Activated CD4-positive, alpha-beta memory T cell treated with anti-CD3 and anti-CD28 coated beads for 36 hours (primary cell): ENCODE measurements around the gene MPZL3. TPM values are rescaled to one million over a fixed set of nuclear protein-coding genes. Genes with fewer than 3 reads are reported as not detected.

Experiments used
- CTCF ChIA-PET: fragments of 350-600 bp; sonication (Branson Sonifier 250); formaldehyde crosslinking; loops from one replicate; lab custom pipeline; 2021; ENCODE audit warnings: antibody characterized with exemption, inconsistent platforms; lab: Charles Lee
- POLR2A ChIA-PET: fragments of 350-600 bp; sonication (Branson Sonifier 250); formaldehyde crosslinking; loops from one replicate; lab custom pipeline; 2021; ENCODE audit warnings: antibody characterized with exemption; lab: Charles Lee
- DNase-seq: peaks from one replicate; pipeline ENCODE4 v3.0.0-alpha.2; 2020
- H3K27ac Mint-ChIP-seq: one replicate; pipeline ENCODE4 v1.8.0; 2021; ENCODE audit warnings: mixed read lengths
- H3K27me3 Mint-ChIP-seq: one replicate; pipeline ENCODE4 v1.8.0; 2021; ENCODE audit warnings: mixed read lengths
- H3K36me3 Mint-ChIP-seq: one replicate; pipeline ENCODE4 v1.8.0; 2021; ENCODE audit warnings: mixed read lengths
- H3K4me1 Mint-ChIP-seq: one replicate; pipeline ENCODE4 v1.8.0; 2021; ENCODE audit warnings: low read depth, mixed read lengths
- H3K4me3 Mint-ChIP-seq: one replicate; pipeline ENCODE4 v1.8.0; 2021; ENCODE audit warnings: mild to moderate bottlenecking, mixed read lengths
- H3K9me3 Mint-ChIP-seq: one replicate; pipeline ENCODE4 v1.8.0; 2021; ENCODE audit warnings: mixed read lengths
- intact Hi-C: fragments of 100-400 bp; cut with micrococcal nuclease; formaldehyde crosslinking; loops from one replicate; pipeline ENCODE4 v1.15.1; 2023
- total RNA-seq, 2 experiments: library from RNA; stranded (reverse); gene quantifications; one replicate each; pipeline ENCODE4 v1.2.3, GENCODE V29; 2021

The MPZL3 gene
- total RNA-seq, 2 experiments from 2014 or later, result 47.3 to 49.0 TPM

- H3K27ac Mint-ChIP-seq, result no peak overlapping the region
- H3K4me1 Mint-ChIP-seq, result peaks cover 34% of the 10 kb centered on the region
- no peak for DNase-seq
- POLR2A ChIA-PET, result interaction anchor here (1.0 kb wide), 2 partner anchors 13 to 66 kb away, joined by 3 to 5 read pairs; partner anchors contain the start of gene MPZL3
- H3K36me3 Mint-ChIP-seq, result peaks cover 13% of the 10 kb centered on the region
- CTCF ChIA-PET, result interaction anchor here (0.6 to 1.8 kb wide), 8 partner anchors 11 to 94 kb away, joined by 3 to 7 read pairs (median 4); partner anchors contain the start of gene MPZL3
- H3K9me3 Mint-ChIP-seq, result no peaks in the 10 kb centered on the region
- H3K27me3 Mint-ChIP-seq, result no peaks in the 10 kb centered on the region
- intact Hi-C loops, result no loop called here
- peak overlapping the region; percentile 72 for H3K4me3 Mint-ChIP-seq
These were observed 12.7 kb upstream of the MPZL3 start for GRCh38 chr11:118264569-118265465.

GRCh38 chr11:118263695-118264568 is 11.8 kb upstream of the MPZL3 start, which contains the start of gene MPZL2:
MPZL2 (minus strand) TSS chr11:118264297; CDS start chr11:118264153, 144 bp downstream.
- intact Hi-C loops, result no loop called here
- ChIA-PET POLR2A (interaction anchor here (1.0 kb wide), 2 partner anchors 12 to 65 kb away, joined by 3 to 5 read pairs; partner anchors contain the start of gene MPZL3), CTCF (interaction anchor here (0.6 to 1.8 kb wide), 8 partner anchors 12 to 93 kb away, joined by 3 to 7 read pairs (median 4); partner anchors contain the start of gene MPZL3)
- Mint-ChIP-seq H3K27ac (peak within 1 kb of the TSS; percentile 31), H3K27me3 (no peaks in the 10 kb centered on the region), H3K36me3 (peaks cover 17% of the 10 kb centered on the region), H3K4me1 (peaks cover 34% of the 10 kb centered on the region), H3K9me3 (no peaks in the 10 kb centered on the region), H3K4me3 (peak within 1 kb of the TSS; percentile 72)
- peak; percentile 54 for DNase-seq

- POLR2A ChIA-PET, result no interaction called here
- Mint-ChIP-seq H3K9me3 (no peaks in the 10 kb centered on the region), H3K4me1 (peaks cover 34% of the 10 kb centered on the region), H3K4me3 (peak overlapping the region; percentile 72), H3K27ac (no peak overlapping the region), H3K27me3 (no peaks in the 10 kb centered on the region), H3K36me3 (peaks cover 23% of the 10 kb centered on the region)
- intact Hi-C loops, result no loop called here
- no peak for DNase-seq
- CTCF ChIA-PET, result interaction anchor here (1.0 to 4.7 kb wide), 5 partner anchors 14 to 92 kb away, joined by 3 to 27 read pairs (median 7); no protein-coding TSS in a partner anchor
These were observed 10.9 kb upstream of the MPZL3 start for GRCh38 chr11:118263112-118263511.

GRCh38 chr11:118260353-118260752 is 8.2 kb upstream of the MPZL3 start:
- intact Hi-C loops, result no loop called here
- Mint-ChIP-seq H3K4me1 (peaks cover 34% of the 10 kb centered on the region), H3K4me3 (no peak overlapping the region), H3K27ac (no peak overlapping the region), H3K9me3 (no peaks in the 10 kb centered on the region), H3K27me3 (no peaks in the 10 kb centered on the region), H3K36me3 (peaks cover 24% of the 10 kb centered on the region)
- DNase-seq, result no peak
- POLR2A ChIA-PET, result interaction anchor here (0.7 to 1.0 kb wide), 2 partner anchors 48 to 49 kb away, joined by 3 to 5 read pairs; no protein-coding TSS in a partner anchor
- CTCF ChIA-PET, result interaction anchor here (1.3 to 4.7 kb wide), 6 partner anchors 19 to 92 kb away, joined by 3 to 27 read pairs (median 4); no protein-coding TSS in a partner anchor

- ChIA-PET CTCF (interaction anchor here (0.7 to 4.7 kb wide), 12 partner anchors 9 to 138 kb away, joined by 3 to 27 read pairs (median 3); no protein-coding TSS in a partner anchor), POLR2A (no interaction called here)
- Mint-ChIP-seq H3K4me3 (no peak overlapping the region), H3K27me3 (no peaks in the 10 kb centered on the region), H3K36me3 (peaks cover 29% of the 10 kb centered on the region), H3K27ac (no peak overlapping the region), H3K9me3 (no peaks in the 10 kb centered on the region), H3K4me1 (peaks cover 28% of the 10 kb centered on the region)
- intact Hi-C loops, result no loop called here
- no peak for DNase-seq
These were observed 7.0 kb upstream of the MPZL3 start for GRCh38 chr11:118259138-118259537.

- H3K4me1 Mint-ChIP-seq, result peaks cover 22% of the 10 kb centered on the region
- POLR2A ChIA-PET, result no interaction called here
- DNase-seq, result no peak
These were observed 6.2 kb upstream of the MPZL3 start for GRCh38 chr11:118258410-118258809.

GRCh38 chr11:118252688-118253087 is 523 bp upstream of the MPZL3 start:
- H3K4me1 Mint-ChIP-seq, result peaks cover 30% of the 10 kb centered on the region
- intact Hi-C loops, result loop anchor here (1.0 to 2.0 kb wide), 2 partner anchors 28 to 35 kb away; no protein-coding TSS in a partner anchor
- no peaks in the 10 kb centered on the region for H3K9me3 Mint-ChIP-seq
- CTCF ChIA-PET, result interaction anchor here (0.8 to 4.9 kb wide), 7 partner anchors 12 to 54 kb away, joined by 3 to 23 read pairs (median 5); partner anchors contain the start of genes JAML and MPZL2
- H3K4me3 Mint-ChIP-seq, result peak overlapping the region; percentile 99
- DNase-seq, result no peak
- H3K36me3 Mint-ChIP-seq, result peaks cover 16% of the 10 kb centered on the region
- H3K27ac Mint-ChIP-seq, result peak overlapping the region; percentile 97
- POLR2A ChIA-PET, result interaction anchor here (1.0 to 2.8 kb wide), 9 partner anchors 11 to 90 kb away, joined by 4 to 31 read pairs (median 5); partner anchors contain the start of genes CD3D, JAML and MPZL2
- no peaks in the 10 kb centered on the region for H3K27me3 Mint-ChIP-seq

More at GRCh38 chr11:118258410-118258809, 6.2 kb upstream of the MPZL3 start:
- no peaks in the 10 kb centered on the region for H3K9me3 Mint-ChIP-seq
- CTCF ChIA-PET, result interaction anchor here (1.0 to 4.7 kb wide), 7 partner anchors 9 to 106 kb away, joined by 3 to 27 read pairs (median 4); no protein-coding TSS in a partner anchor
- no peak overlapping the region for H3K27ac Mint-ChIP-seq
- intact Hi-C loops, result no loop called here
- no peaks in the 10 kb centered on the region for H3K27me3 Mint-ChIP-seq
- H3K36me3 Mint-ChIP-seq, result peaks cover 29% of the 10 kb centered on the region
- no peak overlapping the region for H3K4me3 Mint-ChIP-seq

GRCh38 chr11:118247041-118247440 is 5.1 kb downstream of the MPZL3 start:
- POLR2A ChIA-PET, result interaction anchor here (0.5 to 2.8 kb wide), 13 partner anchors 10 to 265 kb away, joined by 3 to 13 read pairs (median 3); partner anchors contain the start of genes CD3D and JAML
- H3K36me3 Mint-ChIP-seq, result peaks cover 35% of the 10 kb centered on the region
- intact Hi-C loops, result loop anchor here (1.0 to 10.0 kb wide), 2 partner anchors 46 to 242 kb away; no protein-coding TSS in a partner anchor

GRCh38 chr11:118245936-118246562 is 6.1 kb downstream of the MPZL3 start:
- Mint-ChIP-seq H3K27me3 (no peaks in the 10 kb centered on the region), H3K36me3 (peaks cover 37% of the 10 kb centered on the region), H3K9me3 (no peaks in the 10 kb centered on the region), H3K27ac (peak overlapping the region; percentile 87), H3K4me1 (peaks cover 81% of the 10 kb centered on the region), H3K4me3 (no peak overlapping the region)
- POLR2A ChIA-PET, result interaction anchor here (0.6 to 2.8 kb wide), 12 partner anchors 9 to 361 kb away, joined by 3 to 13 read pairs (median 4); partner anchors contain the start of genes CD3D and JAML
- intact Hi-C loops, result loop anchor here (10.0 kb wide), 1 partner anchor 241 kb away; no protein-coding TSS in a partner anchor
- CTCF ChIA-PET, result interaction anchor here (0.9 to 2.9 kb wide), 4 partner anchors 22 to 49 kb away, joined by 3 to 26 read pairs (median 4); partner anchors contain the start of gene JAML
- DNase-seq, result no peak

More at GRCh38 chr11:118247041-118247440, 5.1 kb downstream of the MPZL3 start:
- Mint-ChIP-seq H3K4me1 (peaks cover 71% of the 10 kb centered on the region), H3K27me3 (no peaks in the 10 kb centered on the region), H3K27ac (peak overlapping the region; percentile 87), H3K4me3 (peak overlapping the region; percentile 11), H3K9me3 (no peaks in the 10 kb centered on the region)
- DNase-seq, result no peak
- CTCF ChIA-PET, result interaction anchor here (0.6 to 2.9 kb wide), 5 partner anchors 23 to 108 kb away, joined by 3 to 26 read pairs (median 3); partner anchors contain the start of gene JAML
